Measurements from ENCODE around the gene SERAC1.

DNA sequence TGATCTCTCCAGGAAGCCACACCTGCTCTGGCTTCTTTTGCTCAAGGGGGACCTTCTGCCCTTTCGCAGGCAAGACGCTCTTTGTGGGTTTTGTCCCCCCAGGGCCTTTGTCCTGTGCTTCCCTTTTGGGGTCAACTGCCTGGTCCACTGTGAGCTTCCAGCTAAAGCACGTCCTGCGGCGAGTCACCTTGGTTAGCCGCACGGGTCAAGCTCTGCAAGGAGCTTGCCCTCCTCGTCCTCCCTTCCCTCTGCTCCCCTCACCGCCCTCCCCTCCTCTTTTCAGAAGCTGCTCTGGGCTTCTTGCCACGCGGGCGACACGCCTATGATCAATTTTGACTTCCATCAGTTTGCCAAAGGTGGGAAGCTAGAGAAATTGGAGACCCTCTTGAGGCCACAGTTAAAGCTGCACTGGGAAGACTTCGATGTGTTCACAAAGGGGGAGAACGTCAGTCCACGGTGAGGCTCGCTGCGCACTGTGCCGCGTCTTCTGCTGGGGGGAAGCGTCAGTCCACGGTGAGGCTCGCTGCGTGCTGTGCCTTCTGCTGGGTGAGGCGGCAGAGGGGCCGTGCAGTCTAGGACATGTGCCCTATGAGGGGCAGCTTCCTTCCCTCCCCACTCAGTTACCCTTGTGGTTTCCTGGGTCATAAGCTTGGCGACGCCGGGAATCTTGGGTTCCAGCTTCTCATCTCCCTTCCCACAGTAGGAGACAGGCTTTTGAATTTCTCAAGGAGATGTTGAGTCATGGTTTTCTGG, 106.2 kb downstream of the SERAC1 start:
- TF ChIP-seq SNAI2 (CRISPR knock-in tag; IDR thresholded peaks at IDR 0.05) = no peak
- TF ChIP-seq TCF4 (CRISPR knock-in tag; IDR thresholded peaks at IDR 0.05; ENCODE audit: borderline replicate concordance) = no peak
- TF ChIP-seq, protein P1, sequence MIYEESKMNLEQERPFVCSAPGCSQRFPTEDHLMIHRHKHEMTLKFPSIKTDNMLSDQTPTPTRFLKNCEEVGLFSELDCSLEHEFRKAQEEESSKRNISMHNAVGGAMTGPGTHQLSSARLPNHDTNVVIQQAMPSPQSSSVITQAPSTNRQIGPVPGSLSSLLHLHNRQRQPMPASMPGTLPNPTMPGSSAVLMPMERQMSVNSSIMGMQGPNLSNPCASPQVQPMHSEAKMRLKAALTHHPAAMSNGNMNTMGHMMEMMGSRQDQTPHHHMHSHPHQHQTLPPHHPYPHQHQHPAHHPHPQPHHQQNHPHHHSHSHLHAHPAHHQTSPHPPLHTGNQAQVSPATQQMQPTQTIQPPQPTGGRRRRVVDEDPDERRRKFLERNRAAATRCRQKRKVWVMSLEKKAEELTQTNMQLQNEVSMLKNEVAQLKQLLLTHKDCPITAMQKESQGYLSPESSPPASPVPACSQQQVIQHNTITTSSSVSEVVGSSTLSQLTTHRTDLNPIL (CRISPR knock-in tag; IDR thresholded peaks at IDR 0.05; ENCODE audit: low read depth) = no peak
- no peak for TF ChIP-seq TOX (CRISPR knock-in tag; IDR thresholded peaks at IDR 0.05; ENCODE audit: borderline replicate concordance)
- TF ChIP-seq, protein P2, sequence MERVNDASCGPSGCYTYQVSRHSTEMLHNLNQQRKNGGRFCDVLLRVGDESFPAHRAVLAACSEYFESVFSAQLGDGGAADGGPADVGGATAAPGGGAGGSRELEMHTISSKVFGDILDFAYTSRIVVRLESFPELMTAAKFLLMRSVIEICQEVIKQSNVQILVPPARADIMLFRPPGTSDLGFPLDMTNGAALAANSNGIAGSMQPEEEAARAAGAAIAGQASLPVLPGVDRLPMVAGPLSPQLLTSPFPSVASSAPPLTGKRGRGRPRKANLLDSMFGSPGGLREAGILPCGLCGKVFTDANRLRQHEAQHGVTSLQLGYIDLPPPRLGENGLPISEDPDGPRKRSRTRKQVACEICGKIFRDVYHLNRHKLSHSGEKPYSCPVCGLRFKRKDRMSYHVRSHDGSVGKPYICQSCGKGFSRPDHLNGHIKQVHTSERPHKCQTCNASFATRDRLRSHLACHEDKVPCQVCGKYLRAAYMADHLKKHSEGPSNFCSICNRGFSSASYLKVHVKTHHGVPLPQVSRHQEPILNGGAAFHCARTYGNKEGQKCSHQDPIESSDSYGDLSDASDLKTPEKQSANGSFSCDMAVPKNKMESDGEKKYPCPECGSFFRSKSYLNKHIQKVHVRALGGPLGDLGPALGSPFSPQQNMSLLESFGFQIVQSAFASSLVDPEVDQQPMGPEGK (CRISPR knock-in tag; IDR thresholded peaks at IDR 0.05; ENCODE audit: borderline replicate concordance) = no peak
- TF ChIP-seq ZNF70 (CRISPR knock-in tag; IDR thresholded peaks at IDR 0.05) = no peak
